HG02870 (cell line): ENCODE results near the gene PLD4.

Source experiments
- ATAC-seq: cut with Tn5 transposase; IDR thresholded peaks from one replicate; pipeline ENCODE4 v1.9.1; 2021; ENCODE audit warnings: mild to moderate bottlenecking, moderate library complexity; ENCODE audit not compliant: unreplicated experiment

PLD4 gene

GRCh38 chr14:104953896-104954656, 29.4 kb downstream of the PLD4 start:
- no peak for ATAC-seq

- no peak for ATAC-seq
These were observed 30.2 kb downstream of the PLD4 start for GRCh38 chr14:104954746-104955395.

GRCh38 chr14:104955396-104955770, 30.7 kb downstream of the PLD4 start:
- ATAC-seq, result no peak

DNA sequence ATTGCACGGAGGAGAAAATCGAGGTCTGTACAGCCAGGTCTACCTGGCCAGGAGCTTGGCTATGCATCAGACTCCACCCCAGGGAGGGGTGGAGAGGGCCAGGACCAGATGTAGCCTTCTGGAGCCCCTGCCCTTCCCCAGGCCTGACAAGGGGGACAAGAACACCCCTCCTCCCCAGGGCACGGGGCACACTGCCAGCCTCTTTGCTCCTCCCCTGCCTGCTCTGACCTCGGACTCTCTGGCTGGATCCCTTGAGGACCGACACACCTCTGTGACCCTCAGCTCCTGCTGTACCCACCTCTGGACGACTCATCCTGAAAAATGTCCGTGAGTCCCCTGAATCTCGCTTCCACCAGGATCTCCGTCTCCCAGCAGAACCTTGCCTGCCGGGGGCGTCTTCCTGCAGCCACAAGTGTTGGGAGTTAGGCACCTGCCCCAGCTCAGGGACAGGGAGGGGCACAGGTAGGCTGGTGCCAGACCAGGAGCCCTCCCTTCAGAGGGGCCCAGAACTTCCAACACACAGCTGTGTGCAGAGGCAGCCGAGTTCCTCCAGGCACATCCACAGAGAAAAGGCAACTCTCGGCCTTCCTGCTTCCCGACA, 31.7 kb downstream of the PLD4 start:
- ATAC-seq, result no peak

- no peak for ATAC-seq
These were observed 32.8 kb downstream of the PLD4 start for GRCh38 chr14:104957146-104958113.

DNA sequence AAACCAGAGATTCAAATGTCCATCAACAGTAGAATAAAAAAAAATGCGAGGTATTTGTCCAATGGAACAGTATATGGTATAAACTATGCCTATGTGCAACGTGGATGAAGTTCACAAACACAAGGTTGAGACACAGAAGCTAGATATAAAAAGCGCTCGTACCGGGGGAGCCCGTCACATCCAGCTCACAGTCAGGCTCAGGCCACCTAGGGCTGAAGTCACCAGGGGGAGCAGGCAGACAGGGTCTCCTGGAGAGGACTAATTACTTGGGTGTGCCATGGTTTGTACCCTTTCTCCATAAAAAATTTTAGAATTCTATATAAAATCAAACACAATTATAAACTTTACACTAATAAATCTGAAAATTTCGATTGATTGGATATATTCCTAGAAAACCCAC, 39.9 kb downstream of the PLD4 start:
- no peak for ATAC-seq

GRCh38 chr14:104965561-104966231, 41.0 kb downstream of the PLD4 start:
- ATAC-seq, result no peak

DNA sequence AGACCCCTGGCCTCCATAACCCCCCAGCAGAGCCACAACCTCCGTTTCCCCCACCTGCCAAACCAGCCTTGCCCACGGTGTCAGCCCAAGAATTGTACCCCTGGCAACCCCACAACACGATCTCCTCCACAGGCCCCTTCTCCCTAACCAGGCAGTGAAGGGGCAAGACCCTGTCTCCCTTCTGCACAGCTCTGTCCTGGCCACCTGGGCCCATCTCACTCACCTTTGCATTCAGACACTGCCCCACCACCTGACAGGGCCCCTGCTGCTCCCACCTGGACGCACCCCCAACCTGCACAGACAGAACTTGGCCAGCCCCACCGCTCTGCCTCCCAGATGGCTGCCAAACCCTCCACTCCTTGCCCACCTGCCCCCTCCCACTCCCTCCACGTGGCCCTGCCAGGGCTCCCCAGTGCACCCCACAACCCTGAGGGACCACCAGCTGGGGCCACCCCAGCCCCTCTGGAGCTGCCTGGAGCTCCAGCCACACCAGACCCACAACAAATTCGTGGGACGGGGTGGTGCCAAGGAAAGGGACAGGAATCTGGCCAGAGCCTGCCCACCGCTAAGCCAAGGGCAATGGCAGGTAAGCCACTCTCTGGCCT, 41.7 kb downstream of the PLD4 start:
- ATAC-seq, result no peak

GRCh38 chr14:104966981-104967385, 42.3 kb downstream of the PLD4 start:
- ATAC-seq, result no peak

GRCh38 chr14:104967386-104968152, 42.9 kb downstream of the PLD4 start:
- ATAC-seq, result no peak

DNA sequence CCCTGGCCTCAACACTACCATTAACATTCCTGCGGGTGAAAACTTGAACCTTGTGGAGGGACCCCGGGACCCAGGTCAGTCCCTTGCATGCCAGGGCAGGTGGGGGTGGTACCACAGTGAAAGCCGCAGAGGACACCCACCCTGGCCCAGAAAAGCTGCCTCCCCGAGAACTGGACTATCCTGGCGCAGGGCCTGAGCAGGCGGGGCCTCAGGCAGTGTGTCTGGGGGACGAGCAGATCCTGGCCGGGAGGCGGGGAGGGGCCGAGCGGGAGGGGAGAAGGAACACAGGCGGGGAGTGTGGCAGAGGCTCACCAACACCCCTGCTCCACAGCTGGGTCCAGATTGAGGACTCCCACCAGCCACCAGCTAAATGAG, 43.5 kb downstream of the PLD4 start:
- no peak for ATAC-seq

DNA sequence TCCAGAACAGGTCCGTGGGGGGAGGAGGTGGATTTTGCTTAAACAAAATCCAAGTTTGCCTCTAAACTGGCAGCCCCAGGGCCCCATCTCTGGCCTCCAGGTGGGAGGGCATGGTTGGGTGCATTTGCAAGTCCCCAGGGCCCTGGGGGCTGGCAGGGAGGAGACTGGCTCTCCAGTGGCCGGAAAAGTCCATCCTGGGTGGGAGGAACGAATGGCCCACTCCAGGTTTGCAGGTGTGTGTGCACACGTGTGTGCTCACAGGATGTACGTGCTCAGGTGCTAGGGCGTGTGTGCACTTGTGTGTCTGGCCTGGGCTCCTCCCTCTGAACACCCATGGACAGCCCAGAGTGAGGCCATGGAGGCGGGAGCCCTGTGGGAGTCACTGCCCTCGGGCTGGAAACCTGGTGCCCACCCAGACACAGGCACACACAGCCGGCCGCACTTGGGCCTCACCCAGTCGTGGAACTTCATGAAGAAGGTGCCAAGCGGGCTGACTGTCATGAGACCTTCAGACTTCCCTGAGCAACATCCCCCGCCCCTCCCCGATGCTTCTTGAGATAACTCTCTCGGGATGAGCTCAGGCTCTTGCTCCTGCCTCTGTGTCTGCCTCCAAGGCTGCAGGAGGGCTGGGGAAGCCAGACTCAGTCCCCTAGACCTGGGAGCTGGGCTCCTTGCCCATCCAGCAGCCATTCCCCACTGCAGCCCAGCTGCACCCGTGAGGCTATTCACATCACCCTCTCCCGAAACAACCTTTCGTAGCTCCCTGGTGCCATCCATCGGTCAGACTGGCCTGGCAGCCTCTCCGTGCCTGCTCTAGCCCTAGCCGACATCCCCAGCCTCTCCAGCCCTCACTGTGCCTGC, 44.1 kb downstream of the PLD4 start:
- no peak for ATAC-seq

DNA sequence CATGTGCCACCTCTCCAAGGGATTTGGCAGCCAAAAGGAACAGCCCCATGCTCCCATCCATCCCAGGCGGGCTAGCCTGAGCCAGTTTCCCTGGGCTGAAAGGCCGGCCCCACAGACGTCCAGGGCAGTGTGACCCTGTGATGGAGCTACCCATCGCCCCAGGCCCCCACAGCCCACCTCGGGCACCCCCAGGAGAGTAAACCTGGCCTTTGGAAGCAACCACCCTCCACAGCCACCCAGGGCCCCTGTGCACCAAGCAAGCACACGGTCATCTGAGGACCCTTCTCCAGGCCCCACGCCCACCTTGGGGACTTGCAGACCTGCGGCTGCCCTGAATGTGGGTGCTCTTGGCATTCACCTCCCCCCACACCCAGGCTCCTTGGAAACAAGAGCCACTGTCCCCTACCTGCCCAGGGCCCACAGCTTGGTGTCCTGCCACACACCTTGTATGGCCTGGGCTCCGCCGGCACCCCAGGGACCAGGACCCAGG, 45.1 kb downstream of the PLD4 start:
- ATAC-seq, result no peak

DNA sequence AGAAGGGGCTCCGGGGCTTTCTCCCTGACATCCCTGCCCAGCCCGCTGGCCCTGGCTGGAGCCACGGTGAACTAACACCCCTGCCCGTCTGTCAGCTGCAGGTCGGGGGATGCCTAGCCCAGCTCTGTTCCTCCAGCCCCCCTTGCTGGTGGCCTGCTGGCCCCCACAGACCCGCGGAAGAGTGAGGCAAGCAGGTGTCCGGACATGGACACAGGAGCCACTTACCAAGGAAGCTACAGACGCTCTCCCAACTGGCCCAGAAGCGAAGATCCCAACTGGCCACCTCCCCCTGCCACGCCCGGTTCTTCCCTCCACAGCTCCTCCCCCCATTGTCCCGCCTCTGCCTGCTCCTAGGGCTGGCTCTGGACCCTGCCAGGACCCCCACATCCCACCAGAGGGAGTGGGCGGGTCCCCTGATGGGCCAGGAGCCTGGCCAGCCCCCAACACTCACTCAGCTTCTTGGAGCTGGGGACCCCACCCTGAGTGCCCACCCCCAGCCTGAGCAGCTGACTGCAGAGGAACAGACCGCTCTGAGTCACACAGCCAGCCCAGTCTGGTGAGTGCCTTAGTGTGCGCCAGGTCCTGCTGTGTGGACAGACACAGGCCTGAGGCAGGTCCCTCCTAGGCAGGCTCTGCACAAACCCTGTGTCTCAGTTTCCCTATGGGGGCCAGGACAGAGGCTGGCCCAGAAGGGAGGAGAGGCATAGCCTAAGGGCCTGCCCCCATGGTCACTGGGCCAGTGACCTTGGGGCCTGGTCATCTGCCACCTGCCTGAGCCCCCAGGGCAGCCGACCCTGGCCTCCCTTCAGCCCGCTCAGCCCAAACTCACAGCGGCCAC, 45.8 kb downstream of the PLD4 start:
- ATAC-seq, result no peak

GRCh38 chr14:104971447-104972240, 47.0 kb downstream of the PLD4 start:
- ATAC-seq, result no peak

GRCh38 chr14:104972301-104973134, 47.8 kb downstream of the PLD4 start:
- ATAC-seq, result no peak
